Measurements from ENCODE around the gene SLC25A18.

DNA sequence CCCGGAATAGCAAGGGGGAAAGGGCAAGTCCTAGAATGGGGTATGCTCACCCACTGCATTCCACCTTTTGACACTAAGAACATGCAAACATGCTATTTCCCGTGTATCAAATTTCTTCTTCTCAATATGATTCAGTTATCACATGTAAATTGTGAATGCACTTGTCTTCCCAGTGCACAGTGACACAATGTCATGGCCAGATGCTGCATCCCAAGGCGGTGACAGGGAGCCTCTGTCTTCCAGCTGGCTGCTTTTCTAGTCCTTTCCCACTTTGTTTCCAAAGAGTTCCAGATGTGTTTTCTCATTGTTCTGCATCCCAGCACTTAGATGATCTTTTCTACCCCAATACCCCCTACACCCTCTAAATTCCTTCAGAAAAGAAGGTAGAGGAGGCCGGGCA lies 12.4 kb downstream of the SLC25A18 start:
- no peak for TF ChIP-seq HDGF (IDR thresholded peaks at IDR 0.05; ENCODE audit: borderline replicate concordance)
- no peak for TF ChIP-seq BHLHE40 (IDR thresholded peaks at IDR 0.05; ENCODE audit: borderline replicate concordance)
- no peak for TF ChIP-seq FOXK2 (IDR thresholded peaks at IDR 0.05)
- TF ChIP-seq, protein P1, sequence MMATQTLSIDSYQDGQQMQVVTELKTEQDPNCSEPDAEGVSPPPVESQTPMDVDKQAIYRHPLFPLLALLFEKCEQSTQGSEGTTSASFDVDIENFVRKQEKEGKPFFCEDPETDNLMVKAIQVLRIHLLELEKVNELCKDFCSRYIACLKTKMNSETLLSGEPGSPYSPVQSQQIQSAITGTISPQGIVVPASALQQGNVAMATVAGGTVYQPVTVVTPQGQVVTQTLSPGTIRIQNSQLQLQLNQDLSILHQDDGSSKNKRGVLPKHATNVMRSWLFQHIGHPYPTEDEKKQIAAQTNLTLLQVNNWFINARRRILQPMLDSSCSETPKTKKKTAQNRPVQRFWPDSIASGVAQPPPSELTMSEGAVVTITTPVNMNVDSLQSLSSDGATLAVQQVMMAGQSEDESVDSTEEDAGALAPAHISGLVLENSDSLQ (IDR thresholded peaks at IDR 0.05) = no peak
- no peak for TF ChIP-seq NFRKB (IDR thresholded peaks at IDR 0.05)
- no peak for TF ChIP-seq TARDBP (IDR thresholded peaks at IDR 0.05)
- TF ChIP-seq SUZ12 (IDR thresholded peaks at IDR 0.05) = no peak
- no peak for TF ChIP-seq FOXM1 (IDR thresholded peaks at IDR 0.05; ENCODE audit: borderline replicate concordance)
- TF ChIP-seq CTBP1 (IDR thresholded peaks at IDR 0.05; ENCODE audit: borderline replicate concordance) = no peak
- TF ChIP-seq SP1 (IDR thresholded peaks at IDR 0.05) = no peak
- TF ChIP-seq L3MBTL2 (conservative IDR thresholded peaks at IDR 0.05) = no peak
